ENCODE data around the gene COMMD7. TPM values are rescaled to one million over a fixed set of nuclear protein-coding genes. Genes with fewer than 3 reads are reported as not detected.

The COMMD7 gene
- total and polyA plus RNA-seq, 9 of the 15 experiments (the other 6 are each of a cell fraction or from before 2014, with no cell fraction given), result 11.9 to 69.1 (median 34.7) TPM

DNA sequence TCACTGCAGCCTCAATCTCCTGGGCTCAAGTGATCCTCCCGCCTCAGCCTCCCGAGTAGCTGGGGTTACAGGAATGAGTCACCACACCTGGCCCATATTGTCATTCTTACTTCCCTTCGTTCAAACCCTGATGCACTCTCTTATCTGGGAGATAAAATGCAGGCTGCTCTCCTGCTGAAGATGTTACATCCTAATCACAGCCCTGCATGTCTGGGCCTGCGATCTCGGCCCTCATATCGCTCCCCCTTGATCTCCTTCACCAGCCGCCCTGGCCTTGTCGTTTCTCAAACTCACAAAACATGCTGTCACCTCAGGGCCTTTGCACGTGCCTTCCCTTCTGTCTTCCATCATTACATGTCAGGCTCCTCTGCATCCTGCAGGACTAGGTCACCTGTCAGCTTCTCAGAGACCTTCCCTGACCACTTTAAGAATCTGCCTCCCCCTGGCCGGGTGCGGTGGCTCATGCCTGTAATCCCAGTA is 60.7 kb downstream of the COMMD7 start:
- WGBS (ENCODE audit: insufficient coverage, low coverage, missing lambda C conversion rate), result 3% methylated on average over 11 of the region's 11 CpGs
- intact Hi-C loops (cut with micrococcal nuclease), result loop anchor here (5.0 kb wide), 1 partner anchor 80 kb away; the partner anchor contains the start of gene DNMT3B
- no peaks in the 10 kb centered on the region for H3K9me3 ChIP-seq (replicated peaks; ENCODE audit: control insufficient read depth, insufficient read depth, low read depth, low read length)
- no TSS peak for BruUV-seq (replicated peaks)
- no peak overlapping the region for H3K4me3 ChIP-seq
- in situ Hi-C loops (cut with MboI), result loop anchor here (5.0 kb wide), 1 partner anchor 80 kb away; the partner anchor contains the start of gene DNMT3B
- FAIRE-seq, result peak; percentile 84
- ChIA-PET POLR2A (interaction anchor here (1.0 to 2.1 kb wide), 3 partner anchors 10 to 81 kb away, joined by 4 to 9 read pairs (median 6); no protein-coding TSS in a partner anchor), CTCF (ENCODE audit: low intra/inter-chr PET ratio) (interaction anchor here (0.7 kb wide), 1 partner anchor 98 kb away, joined by 3 read pairs; no protein-coding TSS in a partner anchor)
- H3K9me1 ChIP-seq (ENCODE audit: control insufficient read depth, insufficient read depth, low read length), result no peaks in the 10 kb centered on the region
- DNase-seq (ENCODE audit: extremely low read depth in 1 of 4, low spot score in 3 of 4), result peak; percentile 44 to 87 (median 58)
- peak overlapping the region; percentile 93 for H3K27ac ChIP-seq (ENCODE audit: extremely low read depth, low read depth, low read length)
- no peak for ATAC-seq
- no peak overlapping the region for H2AFZ ChIP-seq (ENCODE audit: low read depth, low read length)
- no peaks in the 10 kb centered on the region for H3K36me3 ChIP-seq (ENCODE audit: control insufficient read depth, insufficient read depth, low read length)
- peak overlapping the region in 1 of 2 experiments; percentile 63; a peak in 1 of 4 replicates for H3K9ac ChIP-seq (ENCODE audit: insufficient read depth in 1 of 2, low read depth in 2 of 2, low read length in 2 of 2)
- no peaks in the 10 kb centered on the region for H4K20me1 ChIP-seq (replicated peaks; ENCODE audit: control insufficient read depth, insufficient read depth, low read length)
- no peak overlapping the region for H3K4me2 ChIP-seq (ENCODE audit: insufficient read depth, low read length)
- no peaks in the 10 kb centered on the region for H3K79me2 ChIP-seq (ENCODE audit: control insufficient read depth, insufficient read depth, low read length)
- no peaks in the 10 kb centered on the region for H3K27me3 ChIP-seq (ENCODE audit: control insufficient read depth in 2 of 2, insufficient read depth in 2 of 2, low read length in 2 of 2)
- H3K4me1 ChIP-seq (replicated peaks in 1 of 2; ENCODE audit: control insufficient read depth in 2 of 2, insufficient read depth in 2 of 2, low read length in 2 of 2), result peaks cover 53% of the 10 kb centered on the region in 2 experiments
- TF ChIP-seq, protein P1, sequence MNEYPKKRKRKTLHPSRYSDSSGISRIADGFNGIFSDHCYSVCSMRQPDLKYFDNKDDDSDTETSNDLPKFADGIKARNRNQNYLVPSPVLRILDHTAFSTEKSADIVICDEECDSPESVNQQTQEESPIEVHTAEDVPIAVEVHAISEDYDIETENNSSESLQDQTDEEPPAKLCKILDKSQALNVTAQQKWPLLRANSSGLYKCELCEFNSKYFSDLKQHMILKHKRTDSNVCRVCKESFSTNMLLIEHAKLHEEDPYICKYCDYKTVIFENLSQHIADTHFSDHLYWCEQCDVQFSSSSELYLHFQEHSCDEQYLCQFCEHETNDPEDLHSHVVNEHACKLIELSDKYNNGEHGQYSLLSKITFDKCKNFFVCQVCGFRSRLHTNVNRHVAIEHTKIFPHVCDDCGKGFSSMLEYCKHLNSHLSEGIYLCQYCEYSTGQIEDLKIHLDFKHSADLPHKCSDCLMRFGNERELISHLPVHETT (CRISPR knock-in tag; conservative IDR thresholded peaks at IDR 0.05 in 1 of 2, IDR thresholded peaks at IDR 0.05 in 1 of 2), result peak in 1 of 2 experiments; percentile 59; a peak in 1 of 4 replicates
- TF ChIP-seq MTA2 (IDR thresholded peaks at IDR 0.05; ENCODE audit: low read depth) (peak; percentile 73), RAD21 (CRISPR knock-in tag; conservative IDR thresholded peaks at IDR 0.05 in 1 of 2, IDR thresholded peaks at IDR 0.05 in 1 of 2) (0 out of 4 replicates have a peak, but pooled peaks of 1 of the 2 experiments have one; percentile 11), DPF2 (IDR thresholded peaks at IDR 0.05) (peak; percentile 88), TCF3 (CRISPR knock-in tag; IDR thresholded peaks at IDR 0.05) (peak; percentile 88), ZNF143 (CRISPR knock-in tag; IDR thresholded peaks at IDR 0.05) (no peak), SOX6 (IDR thresholded peaks at IDR 0.05) (peak; percentile 94), SMAD4 (CRISPR knock-in tag; conservative IDR thresholded peaks at IDR 0.05) (peak; percentile 73)
- TF ChIP-seq, protein P2, sequence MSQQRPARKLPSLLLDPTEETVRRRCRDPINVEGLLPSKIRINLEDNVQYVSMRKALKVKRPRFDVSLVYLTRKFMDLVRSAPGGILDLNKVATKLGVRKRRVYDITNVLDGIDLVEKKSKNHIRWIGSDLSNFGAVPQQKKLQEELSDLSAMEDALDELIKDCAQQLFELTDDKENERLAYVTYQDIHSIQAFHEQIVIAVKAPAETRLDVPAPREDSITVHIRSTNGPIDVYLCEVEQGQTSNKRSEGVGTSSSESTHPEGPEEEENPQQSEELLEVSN (IDR thresholded peaks at IDR 0.05; ENCODE audit: borderline replicate concordance in 1 of 2, extremely low read depth in 1 of 2, insufficient read depth in 1 of 2, insufficient read length in 1 of 2, low read depth in 1 of 2, low read length in 1 of 2, poor library complexity in 1 of 2, severe bottlenecking in 1 of 2), result peak in 1 of 2 experiments; percentile 36
- TF ChIP-seq, protein P3, sequence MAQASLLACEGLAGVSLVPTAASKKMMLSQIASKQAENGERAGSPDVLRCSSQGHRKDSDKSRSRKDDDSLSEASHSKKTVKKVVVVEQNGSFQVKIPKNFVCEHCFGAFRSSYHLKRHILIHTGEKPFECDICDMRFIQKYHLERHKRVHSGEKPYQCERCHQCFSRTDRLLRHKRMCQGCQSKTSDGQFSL (CRISPR knock-in tag; IDR thresholded peaks at IDR 0.05), result peak; percentile 19; the same call in 1 of the 2 replicates
- TF ChIP-seq, protein P3 (tag; IDR thresholded peaks at IDR 0.05), result no peak
- TF ChIP-seq, protein P4, sequence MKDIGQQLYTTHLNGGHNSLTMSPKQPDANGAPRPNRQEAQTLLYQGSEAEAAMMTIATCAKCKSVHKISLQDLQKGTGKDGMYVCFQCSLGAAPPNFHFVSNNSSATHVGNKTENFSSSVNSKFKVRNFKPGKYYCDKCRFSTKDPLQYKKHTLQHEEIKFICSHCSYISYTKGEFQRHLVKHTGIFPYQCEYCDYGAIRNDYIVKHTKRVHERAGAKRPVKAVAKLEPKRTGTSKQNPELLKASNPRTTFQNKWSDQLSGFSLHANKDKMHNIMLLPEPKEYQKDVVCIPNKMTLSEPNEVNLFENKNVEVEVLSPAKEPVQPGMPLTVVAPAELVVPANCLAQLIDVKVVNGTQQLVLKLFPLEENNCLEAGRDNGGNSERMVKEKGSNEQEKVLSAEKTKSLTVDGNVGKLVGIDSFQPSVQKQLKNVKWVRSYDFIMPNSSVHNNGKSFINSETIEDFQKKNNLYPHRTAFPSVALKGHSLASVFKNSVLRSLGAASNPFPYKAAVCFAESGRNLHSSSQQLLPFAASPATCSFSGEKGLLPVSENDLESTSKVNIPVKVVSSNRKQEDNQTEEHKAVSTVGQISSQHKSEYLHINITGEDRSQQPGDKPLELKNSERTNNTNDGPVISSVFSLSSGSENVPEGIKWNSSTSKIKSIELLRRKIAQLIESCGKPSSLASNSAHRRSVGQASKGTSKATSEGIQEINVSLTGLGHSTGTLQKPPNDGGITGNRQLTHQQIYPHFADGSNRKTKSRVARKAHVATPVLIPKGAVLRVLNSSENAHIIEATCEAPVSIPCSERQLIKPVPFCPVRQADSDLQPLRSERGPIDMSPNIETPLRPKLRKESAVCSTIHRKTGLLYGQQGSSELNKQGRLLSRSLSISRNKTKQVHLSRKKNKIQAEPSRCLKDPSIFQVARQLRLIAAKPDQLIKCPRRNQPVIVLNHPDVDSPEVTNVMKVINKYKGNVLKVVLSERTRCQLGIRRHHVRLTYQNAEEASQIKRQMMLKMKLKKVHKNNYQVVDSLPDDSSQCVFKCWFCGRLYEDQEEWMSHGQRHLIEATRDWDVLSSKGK (CRISPR knock-in tag; IDR thresholded peaks at IDR 0.05), result no peak
